HG03139 (cell line): ENCODE results near the gene WDR41.

ENCODE experiments used
- ATAC-seq: cut with Tn5 transposase; IDR thresholded peaks from one replicate; pipeline ENCODE4 v1.9.1; 2021; ENCODE audit not compliant: unreplicated experiment

Gene WDR41

GRCh38 chr5:77449277-77449676 lies 42.8 kb downstream of the WDR41 start:
- ATAC-seq, result no peak

GRCh38 chr5:77448831-77449230 lies 43.3 kb downstream of the WDR41 start:
- no peak for ATAC-seq

DNA sequence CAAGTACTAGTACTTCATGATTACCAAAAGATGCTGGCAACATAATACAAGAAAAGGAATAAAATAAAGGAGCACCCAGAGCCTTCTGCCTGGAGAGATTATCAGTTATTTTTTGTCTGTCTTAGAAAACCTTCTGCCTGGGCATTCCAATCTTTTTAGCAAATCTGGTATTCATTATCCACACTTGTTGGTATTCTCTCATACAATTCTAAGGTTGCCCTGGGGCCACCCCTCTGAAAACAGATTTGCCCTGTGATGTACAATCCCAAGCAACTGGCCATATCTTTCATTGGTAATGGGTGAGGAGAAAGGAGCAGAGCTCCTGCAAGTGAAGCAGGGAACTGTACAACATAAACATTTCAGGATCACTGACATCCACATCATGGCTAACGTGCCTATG lies 47.8 kb downstream of the WDR41 start:
- ATAC-seq, result no peak

DNA sequence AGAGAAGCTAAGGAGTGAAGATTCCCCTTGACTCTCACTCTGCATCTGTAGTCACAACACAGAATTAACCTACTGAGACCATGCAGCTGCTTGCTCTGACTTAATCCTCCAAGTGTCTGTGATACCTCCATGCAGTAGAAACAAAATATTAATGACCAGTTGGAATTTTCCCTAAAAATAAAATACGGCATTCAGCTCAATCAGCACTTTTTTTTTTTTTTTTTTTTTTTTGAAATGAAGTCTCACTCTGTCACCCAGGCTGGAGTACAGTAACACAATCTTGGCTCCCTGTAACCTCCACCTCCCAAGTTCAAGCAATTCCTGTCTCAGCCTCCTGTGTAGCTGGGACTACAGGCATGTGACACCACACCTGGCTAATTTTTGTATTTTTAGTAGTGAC lies 48.4 kb downstream of the WDR41 start:
- ATAC-seq, result no peak

GRCh38 chr5:77438071-77438470 lies 54.0 kb downstream of the WDR41 start:
- no peak for ATAC-seq

DNA sequence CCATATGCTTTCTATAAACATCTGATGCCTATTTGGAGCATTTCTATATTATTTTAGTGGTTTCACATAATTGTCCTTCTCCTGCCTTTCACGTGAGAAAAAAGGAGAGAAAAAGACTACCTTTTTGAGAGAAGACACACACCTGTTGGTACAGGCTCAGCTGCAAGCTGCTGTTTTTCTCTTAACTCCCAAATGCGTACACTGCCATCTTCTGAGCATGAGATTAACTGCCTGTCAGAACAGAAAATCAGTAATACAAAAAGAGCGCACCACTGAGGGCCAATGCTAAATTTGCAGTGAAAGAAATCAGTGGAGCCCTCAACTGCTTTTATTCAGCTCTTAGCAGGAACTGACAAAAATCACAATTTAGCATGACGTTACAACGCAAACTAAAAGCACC lies 54.9 kb downstream of the WDR41 start:
- ATAC-seq, result no peak

DNA sequence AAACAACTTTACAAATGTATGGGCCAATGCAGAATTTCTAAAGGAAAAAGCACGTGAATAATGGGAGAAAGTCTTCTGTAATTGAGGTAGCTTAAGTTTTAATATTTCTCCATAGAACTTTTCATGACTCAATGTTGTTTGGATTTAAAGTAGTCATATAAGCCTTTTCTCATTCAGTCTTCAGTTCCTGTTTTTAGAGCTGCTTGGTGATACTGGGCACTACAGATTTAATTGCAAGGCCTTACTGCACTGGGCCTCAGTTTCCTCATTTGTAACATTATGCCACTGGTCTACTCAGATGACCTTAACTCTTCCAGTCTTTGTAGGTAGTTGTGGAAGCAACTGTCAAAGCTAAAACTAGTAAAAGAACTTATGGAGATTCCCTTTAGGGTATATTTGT lies 60.4 kb downstream of the WDR41 start:
- no peak for ATAC-seq

DNA sequence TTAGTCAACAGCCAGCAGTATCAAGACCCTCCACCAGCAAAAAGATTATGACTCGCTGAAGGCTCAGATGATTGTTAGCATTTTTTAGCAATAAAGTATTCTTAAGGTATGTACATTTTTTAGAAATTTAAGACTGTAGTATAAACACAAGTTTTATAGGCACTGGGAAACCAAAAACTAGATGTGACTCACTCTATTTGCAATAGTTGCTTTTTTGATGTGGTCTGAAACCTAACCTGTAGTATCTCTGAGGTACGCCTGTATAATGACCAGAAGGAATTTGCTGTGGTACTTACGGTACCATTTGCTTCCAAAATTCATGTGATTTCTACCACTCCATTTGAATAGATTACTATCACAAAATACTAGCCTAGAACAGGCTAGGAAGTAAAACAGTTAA lies 60.8 kb downstream of the WDR41 start:
- ATAC-seq, result no peak

GRCh38 chr5:77430726-77431125 lies 61.4 kb downstream of the WDR41 start:
- ATAC-seq, result no peak

GRCh38 chr5:77428526-77428925 lies 63.6 kb downstream of the WDR41 start:
- ATAC-seq, result no peak

DNA sequence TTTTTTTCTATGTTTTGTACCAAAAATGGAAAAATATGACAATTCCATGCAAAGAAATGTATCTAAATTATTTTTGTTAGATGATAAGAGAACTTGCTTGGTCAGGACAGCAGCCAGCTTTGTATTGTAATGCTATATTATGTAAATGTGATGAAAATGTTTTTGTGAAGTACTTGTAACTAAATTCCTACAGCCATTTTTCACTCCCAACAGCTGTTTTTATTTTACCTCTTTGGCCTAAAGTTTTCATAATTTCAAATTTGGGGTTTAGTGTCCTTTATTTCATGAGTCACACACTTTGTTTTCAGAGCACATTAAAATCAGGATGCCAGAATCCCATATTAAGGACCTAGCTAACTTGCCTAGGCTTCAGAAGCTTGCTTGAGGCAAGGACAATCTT lies 64.1 kb downstream of the WDR41 start:
- no peak for ATAC-seq

GRCh38 chr5:77426670-77427069 lies 65.4 kb downstream of the WDR41 start:
- no peak for ATAC-seq

DNA sequence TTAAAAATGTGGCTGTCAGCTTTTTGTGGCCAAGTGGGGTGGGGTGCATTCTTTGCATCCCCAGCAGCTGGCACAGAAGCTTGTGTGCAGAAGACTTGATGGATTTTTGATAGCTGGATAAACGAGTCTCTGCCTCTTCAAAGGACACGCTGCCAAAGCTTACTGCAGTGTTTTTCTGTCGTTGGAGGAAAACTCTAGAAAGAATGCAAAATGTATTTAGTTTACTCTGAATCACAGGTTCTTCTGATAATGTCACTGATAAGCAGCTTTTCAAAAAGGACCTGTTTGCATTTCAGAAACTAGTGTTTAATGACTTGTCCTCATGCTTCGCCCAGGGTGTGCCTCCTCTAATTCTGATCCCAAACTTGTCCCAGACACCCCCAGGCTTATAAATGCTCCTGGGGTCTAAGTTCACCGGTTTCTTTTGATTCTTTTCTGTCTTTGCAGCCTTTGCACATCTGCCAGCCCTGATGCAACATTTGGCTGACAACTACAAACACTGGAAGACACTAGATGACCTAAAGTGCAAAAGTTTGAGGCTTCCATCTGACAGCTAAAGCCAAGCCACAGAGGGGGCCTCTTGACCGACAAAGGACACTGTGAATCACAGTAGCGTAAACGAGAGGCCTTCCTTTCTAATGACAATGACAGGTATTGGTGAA lies 66.0 kb downstream of the WDR41 start:
- ATAC-seq, result no peak

- no peak for ATAC-seq
Measured at GRCh38 chr5:77425420-77425819, 66.7 kb downstream of the WDR41 start.

GRCh38 chr5:77424921-77425320 lies 67.2 kb downstream of the WDR41 start:
- no peak for ATAC-seq

GRCh38 chr5:77423022-77423750 lies 68.9 kb downstream of the WDR41 start:
- ATAC-seq, result no peak

DNA sequence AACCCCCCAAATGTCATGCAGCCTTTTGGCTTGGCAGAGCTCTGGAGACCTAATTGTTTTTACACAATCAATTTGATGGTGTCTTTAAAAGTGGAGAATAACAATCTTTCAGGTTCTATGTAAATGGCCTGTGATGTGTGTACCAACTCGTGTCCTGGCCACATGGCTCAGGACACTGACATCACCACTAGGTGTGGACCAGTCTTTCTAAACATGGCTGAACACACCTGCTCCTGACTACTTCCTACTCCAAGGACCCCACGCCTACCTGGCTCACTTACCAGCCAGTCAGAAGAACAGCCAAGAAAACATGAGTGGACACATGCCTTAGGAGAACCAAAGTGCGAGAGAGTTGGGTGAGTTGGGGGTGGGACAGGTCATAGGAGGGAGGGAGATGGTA lies 71.2 kb downstream of the WDR41 start:
- ATAC-seq, result no peak

DNA sequence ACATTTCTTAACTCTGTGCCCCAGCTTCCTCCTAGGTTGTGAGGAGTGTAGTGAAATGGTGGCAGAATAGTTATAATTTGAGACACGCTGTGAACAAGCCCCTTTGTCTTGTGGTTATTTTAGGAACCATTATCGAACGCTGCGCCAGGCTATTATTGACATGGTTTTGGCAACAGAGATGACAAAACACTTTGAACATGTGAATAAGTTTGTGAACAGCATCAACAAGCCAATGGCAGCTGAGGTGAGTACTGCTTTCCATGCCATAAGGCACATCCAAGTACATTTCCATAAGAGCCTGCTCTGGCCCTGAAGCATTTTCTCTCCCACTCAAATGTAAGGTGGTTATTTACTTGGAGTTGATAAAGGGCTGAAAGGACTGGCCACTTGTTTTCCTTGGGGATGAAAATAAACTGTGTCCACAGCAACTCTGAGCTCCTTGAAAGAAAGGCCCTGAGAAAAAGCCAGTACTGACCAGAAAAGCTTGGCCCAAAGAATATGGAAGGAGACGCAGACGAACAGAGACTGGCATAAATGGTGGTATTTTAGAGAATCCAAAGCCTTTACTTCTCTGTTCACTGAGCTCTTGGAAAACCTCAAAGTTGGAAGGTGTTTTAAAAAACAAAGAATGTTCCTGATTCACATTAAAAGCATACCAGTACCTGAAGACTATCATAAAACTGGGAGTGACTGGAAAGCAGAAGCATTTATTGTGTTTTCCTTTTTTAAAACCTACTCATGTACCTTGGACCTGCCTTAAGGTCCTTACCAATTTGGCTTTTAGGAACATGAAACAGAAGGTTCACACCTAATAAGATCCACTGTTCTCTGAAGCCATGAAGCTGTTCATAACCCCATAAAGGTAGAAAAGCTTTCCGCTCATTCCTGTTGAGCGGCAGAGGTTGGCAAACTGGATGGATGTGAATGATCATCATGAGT lies 72.2 kb downstream of the WDR41 start:
- no peak for ATAC-seq

GRCh38 chr5:77418601-77419581 lies 73.2 kb downstream of the WDR41 start:
- ATAC-seq, result no peak

DNA sequence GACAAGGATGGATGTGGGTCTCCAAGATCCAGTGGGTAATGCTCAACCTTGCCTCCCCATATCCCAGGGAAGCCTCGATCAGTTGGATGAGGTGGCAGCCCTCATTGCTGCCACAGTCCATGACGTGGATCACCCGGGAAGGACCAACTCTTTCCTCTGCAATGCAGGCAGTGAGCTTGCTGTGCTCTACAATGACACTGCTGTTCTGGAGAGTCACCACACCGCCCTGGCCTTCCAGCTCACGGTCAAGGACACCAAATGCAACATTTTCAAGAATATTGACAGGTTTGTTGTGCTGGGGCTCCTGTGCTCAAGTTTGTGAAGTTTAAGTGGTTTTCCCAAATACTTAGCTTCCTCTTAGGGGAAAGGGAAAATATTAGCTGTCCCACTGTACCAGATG lies 74.0 kb downstream of the WDR41 start:
- no peak for ATAC-seq

GRCh38 chr5:77413049-77413448 lies 79.1 kb downstream of the WDR41 start:
- ATAC-seq, result no peak
